Stomach (tissue), 9 donors: ENCODE measurements around the gene ALK. TPM values are rescaled to one million over a fixed set of nuclear protein-coding genes. Genes with fewer than 3 reads are reported as not detected.
A peak's percentile ranks its signal among the peaks of the same experiment; 100 is the strongest.

Experiments
- DNase-seq, 2 donors: peaks; one replicate each; pipeline versions ENCODE4 v3.0.0 to v3.0.0-alpha.2; 2013 to 2019
- H3K27ac ChIP-seq, 5 donors: fragments of 200-600 bp in 4 of 5; sonication (generic) in 4 of 5; one replicate each; pipeline ENCODE4 v1.5.1; 2013 to 2019; ENCODE audit warnings: mild to moderate bottlenecking in 1 of 5, moderate library complexity in 1 of 5
- H3K27me3 ChIP-seq, 3 donors: fragments of 200-600 bp; sonication (generic); one replicate each; pipeline ENCODE4 v1.5.1; 2017 to 2019; ENCODE audit warnings: mixed run types in 1 of 3
- H3K36me3 ChIP-seq, 4 donors: fragments of 200-600 bp; sonication (generic); 1 replicate in 3 of 4; 2 replicates in 1 of 4; pipeline ENCODE4 v1.5.1; 2016 to 2019
- H3K4me1 ChIP-seq, 4 donors: fragments of 200-600 bp; sonication (generic); one replicate each; pipeline ENCODE4 v1.5.1; 2016 to 2019
- H3K4me3 ChIP-seq, 4 donors: fragments of 200-600 bp; sonication (generic) in 3 of 4; one replicate each; pipeline ENCODE4 v1.5.1; 2016 to 2019; ENCODE audit warnings: mild to moderate bottlenecking in 1 of 4
- H3K9me3 ChIP-seq, 4 donors: fragments of 200-600 bp; sonication (generic); one replicate each; pipeline ENCODE4 v1.5.1; 2016 to 2019
- CTCF ChIP-seq, 7 experiments: fragments of 450-650 bp in 4 of 7; fragments of 200-600 bp in 3 of 7; sonication (generic) in 3 of 7; IDR thresholded peaks; one replicate each; pipeline ENCODE4 v1.5.1; 2016 to 2019; ENCODE audit warnings: antibody characterized with exemption in 7 of 7, control low read depth in 2 of 7, mild to moderate bottlenecking in 1 of 7
- EP300 ChIP-seq: sonication (generic); formaldehyde crosslinking; IDR thresholded peaks from one replicate; pipeline ENCODE4 v1.6.1; 2017; ENCODE audit warnings: antibody characterized with exemption
- POLR2A ChIP-seq, 4 donors: fragments of 450-650 bp; IDR thresholded peaks; one replicate each; pipeline ENCODE4 v1.6.1; 2016; ENCODE audit warnings: antibody characterized with exemption in 4 of 4, control low read depth in 2 of 4, mild to moderate bottlenecking in 1 of 4, moderate library complexity in 1 of 4
- POLR2AphosphoS5 ChIP-seq, 3 donors: sonication (generic); formaldehyde crosslinking; IDR thresholded peaks; one replicate each; pipeline ENCODE4 v1.6.1; 2016; ENCODE audit warnings: antibody characterized with exemption in 3 of 3
- WGBS, 5 donors: extraction: QIAGEN DNeasy Blood & Tissue Kit in 3 of 5; methylation state at CpG; one replicate each; pipeline versions ENCODE4 v1.1.5 to v1.1.7; 2013 to 2018; 5-methylcytosine and 5-hydroxymethylcytosine counted together
- intact Hi-C: fragments of 100-400 bp; cut with DNase I; formaldehyde crosslinking; loops from one replicate; pipeline ENCODE4 v1.15.1; 2023; ENCODE audit warnings: low total_unique reads
- polyA plus RNA-seq, 3 donors: library from polyadenylated mRNA; stranded (reverse); fragments of 200-250 nt; gene quantifications; one replicate each; pipeline ENCODE4 v1.2.3, GENCODE V29; 2013
- total RNA-seq, 5 donors: library from RNA; depleted of rRNA; stranded (reverse); fragments of >200 nt; gene quantifications; one replicate each; pipeline versions ENCODE4 v1.1.0 to v1.2.3, GENCODE V29; 2014 to 2016
- donor health status: healthy with polysubstance abuse.
- donor health status: Bipolar disorder and iron deficiency.
- donor health status: healthy.

The ALK gene
- total and polyA plus RNA-seq, 8 donors: 0.13 to 0.92 TPM; not detected in 6

GRCh38 chr2:29638641-29639040 lies 282.7 kb downstream of the ALK start:
- no peak for DNase-seq
- WGBS, 5 donors: 84 to 92% (median 90%) methylated on average over 2 of the region's 2 CpGs

GRCh38 chr2:29634916-29635315 lies 286.5 kb downstream of the ALK start:
- 95 to 100% (median 96%) methylated on average over 1 of the region's 1 CpG for WGBS, 5 donors
- Histone ChIP-seq H3K36me3 (no peaks in the 10 kb centered on the region), H3K4me1 (no peaks in the 10 kb centered on the region), H3K4me3 (no peak overlapping the region), H3K9me3 (no peaks in the 10 kb centered on the region), H3K27me3 (no peaks in the 10 kb centered on the region), H3K27ac (no peak overlapping the region)
- no peak for DNase-seq
- TF ChIP-seq POLR2AphosphoS5 (IDR thresholded peaks at IDR 0.05) (no peak), POLR2A (IDR thresholded peaks at IDR 0.05) (no peak), CTCF (IDR thresholded peaks at IDR 0.05) (no peak), EP300 (no peak)
- intact Hi-C loops: no loop called here

More at GRCh38 chr2:29638641-29639040, 282.7 kb downstream of the ALK start:
- H3K9me3 ChIP-seq: no peaks in the 10 kb centered on the region
- TF ChIP-seq EP300: no peak
- TF ChIP-seq POLR2A (IDR thresholded peaks at IDR 0.05): no peak
- no peak for TF ChIP-seq CTCF (IDR thresholded peaks at IDR 0.05)
- no peak for TF ChIP-seq POLR2AphosphoS5 (IDR thresholded peaks at IDR 0.05)
- no peak overlapping the region for H3K4me3 ChIP-seq
- intact Hi-C loops: no loop called here
- no peak overlapping the region for H3K27ac ChIP-seq
- H3K4me1 ChIP-seq: no peaks in the 10 kb centered on the region
- no peaks in the 10 kb centered on the region for H3K27me3 ChIP-seq
- H3K36me3 ChIP-seq: no peaks in the 10 kb centered on the region

- Histone ChIP-seq H3K4me1 (peaks cover 0 to 9% (median 4%) of the 10 kb centered on the region in 4 donors), H3K9me3 (no peaks in the 10 kb centered on the region), H3K36me3 (no peaks in the 10 kb centered on the region), H3K27me3 (no peaks in the 10 kb centered on the region), H3K27ac (no peak overlapping the region), H3K4me3 (no peak overlapping the region)
- TF ChIP-seq POLR2A (IDR thresholded peaks at IDR 0.05) (no peak), CTCF (IDR thresholded peaks at IDR 0.05) (no peak), EP300 (no peak), POLR2AphosphoS5 (IDR thresholded peaks at IDR 0.05) (no peak)
- intact Hi-C loops: no loop called here
- DNase-seq: no peak
- WGBS, 5 donors: 79 to 91% (median 85%) methylated on average over 2 of the region's 2 CpGs
These were observed 289.4 kb downstream of the ALK start for GRCh38 chr2:29632018-29632417.

- Histone ChIP-seq H3K9me3 (no peaks in the 10 kb centered on the region), H3K4me3 (no peak overlapping the region), H3K27me3 (no peaks in the 10 kb centered on the region), H3K4me1 (peaks cover 0 to 9% (median 4%) of the 10 kb centered on the region in 4 donors), H3K27ac (no peak overlapping the region), H3K36me3 (no peaks in the 10 kb centered on the region)
- intact Hi-C loops: no loop called here
- DNase-seq: no peak
- no peak for TF ChIP-seq POLR2A (IDR thresholded peaks at IDR 0.05)
These were observed 291.9 kb downstream of the ALK start for GRCh38 chr2:29629495-29629894.

- Histone ChIP-seq H3K4me1 (peaks cover 0 to 9% (median 4%) of the 10 kb centered on the region in 4 donors), H3K27ac (no peak overlapping the region), H3K27me3 (no peaks in the 10 kb centered on the region), H3K36me3 (no peaks in the 10 kb centered on the region), H3K9me3 (no peaks in the 10 kb centered on the region), H3K4me3 (no peak overlapping the region)
- TF ChIP-seq POLR2AphosphoS5 (IDR thresholded peaks at IDR 0.05): peak in 2 of 3 donors; percentile 29 to 38
- TF ChIP-seq POLR2A (IDR thresholded peaks at IDR 0.05): no peak
- 23 to 55% (median 34%) methylated on average over 4 of the region's 4 CpGs for WGBS, 5 donors
- intact Hi-C loops: no loop called here
- peak; percentile 26 to 76 for DNase-seq
These were observed 292.5 kb downstream of the ALK start for GRCh38 chr2:29628862-29629261.
